GM23338 (cell line): ENCODE data around the gene SSBP2.

Source experiments
- EZH2 ChIP-seq: fragments of 200-600 bp; sonication (generic); IDR thresholded peaks from one replicate; pipeline ENCODE4 v1.8.0; 2017; ENCODE audit warnings: antibody characterized with exemption, mild to moderate bottlenecking, low read depth; ENCODE audit not compliant: unreplicated experiment
- EZH2phosphoT487 ChIP-seq: fragments of 200-600 bp; sonication (generic); IDR thresholded peaks from one replicate; pipeline ENCODE4 v1.8.1; 2018; ENCODE audit warnings: antibody characterized with exemption; ENCODE audit not compliant: unreplicated experiment
- JUNB ChIP-seq: IDR thresholded peaks from one replicate; pipeline ENCODE4 v1.6.1; 2016; ENCODE audit warnings: antibody characterized with exemption; ENCODE audit not compliant: unreplicated experiment
- POLR2AphosphoS5 ChIP-seq: IDR thresholded peaks from 2 replicates; pipeline ENCODE4 v1.6.1; 2016; ENCODE audit warnings: antibody characterized with exemption, low read depth
- TF ChIP-seq, protein P1 (sequence below), 2 experiments: fragments of 200-600 bp in 1 of 2; sonication (generic) in 1 of 2; conservative IDR thresholded peaks; 2 replicates each; pipeline versions ENCODE4 v1.5.1 to v1.6.1; 2016 to 2017; ENCODE audit warnings: antibody characterized with exemption in 2 of 2, low read depth in 2 of 2, mild to moderate bottlenecking in 2 of 2, moderate library complexity in 1 of 2
- TF ChIP-seq, protein P2 (sequence below): IDR thresholded peaks from one replicate; pipeline ENCODE4 v1.6.1; 2018; ENCODE audit warnings: antibody characterized with exemption; ENCODE audit not compliant: unreplicated experiment

GRCh38 chr5:81547001-81547400 is 203.9 kb downstream of the SSBP2 start:
- TF ChIP-seq, protein P1, sequence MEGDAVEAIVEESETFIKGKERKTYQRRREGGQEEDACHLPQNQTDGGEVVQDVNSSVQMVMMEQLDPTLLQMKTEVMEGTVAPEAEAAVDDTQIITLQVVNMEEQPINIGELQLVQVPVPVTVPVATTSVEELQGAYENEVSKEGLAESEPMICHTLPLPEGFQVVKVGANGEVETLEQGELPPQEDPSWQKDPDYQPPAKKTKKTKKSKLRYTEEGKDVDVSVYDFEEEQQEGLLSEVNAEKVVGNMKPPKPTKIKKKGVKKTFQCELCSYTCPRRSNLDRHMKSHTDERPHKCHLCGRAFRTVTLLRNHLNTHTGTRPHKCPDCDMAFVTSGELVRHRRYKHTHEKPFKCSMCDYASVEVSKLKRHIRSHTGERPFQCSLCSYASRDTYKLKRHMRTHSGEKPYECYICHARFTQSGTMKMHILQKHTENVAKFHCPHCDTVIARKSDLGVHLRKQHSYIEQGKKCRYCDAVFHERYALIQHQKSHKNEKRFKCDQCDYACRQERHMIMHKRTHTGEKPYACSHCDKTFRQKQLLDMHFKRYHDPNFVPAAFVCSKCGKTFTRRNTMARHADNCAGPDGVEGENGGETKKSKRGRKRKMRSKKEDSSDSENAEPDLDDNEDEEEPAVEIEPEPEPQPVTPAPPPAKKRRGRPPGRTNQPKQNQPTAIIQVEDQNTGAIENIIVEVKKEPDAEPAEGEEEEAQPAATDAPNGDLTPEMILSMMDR (conservative IDR thresholded peaks at IDR 0.05; ENCODE audit: low read depth in 2 of 2), result no peak
- TF ChIP-seq EZH2 (no peak), POLR2AphosphoS5 (no peak), EZH2phosphoT487 (no peak), JUNB (no peak)
- TF ChIP-seq, protein P2, sequence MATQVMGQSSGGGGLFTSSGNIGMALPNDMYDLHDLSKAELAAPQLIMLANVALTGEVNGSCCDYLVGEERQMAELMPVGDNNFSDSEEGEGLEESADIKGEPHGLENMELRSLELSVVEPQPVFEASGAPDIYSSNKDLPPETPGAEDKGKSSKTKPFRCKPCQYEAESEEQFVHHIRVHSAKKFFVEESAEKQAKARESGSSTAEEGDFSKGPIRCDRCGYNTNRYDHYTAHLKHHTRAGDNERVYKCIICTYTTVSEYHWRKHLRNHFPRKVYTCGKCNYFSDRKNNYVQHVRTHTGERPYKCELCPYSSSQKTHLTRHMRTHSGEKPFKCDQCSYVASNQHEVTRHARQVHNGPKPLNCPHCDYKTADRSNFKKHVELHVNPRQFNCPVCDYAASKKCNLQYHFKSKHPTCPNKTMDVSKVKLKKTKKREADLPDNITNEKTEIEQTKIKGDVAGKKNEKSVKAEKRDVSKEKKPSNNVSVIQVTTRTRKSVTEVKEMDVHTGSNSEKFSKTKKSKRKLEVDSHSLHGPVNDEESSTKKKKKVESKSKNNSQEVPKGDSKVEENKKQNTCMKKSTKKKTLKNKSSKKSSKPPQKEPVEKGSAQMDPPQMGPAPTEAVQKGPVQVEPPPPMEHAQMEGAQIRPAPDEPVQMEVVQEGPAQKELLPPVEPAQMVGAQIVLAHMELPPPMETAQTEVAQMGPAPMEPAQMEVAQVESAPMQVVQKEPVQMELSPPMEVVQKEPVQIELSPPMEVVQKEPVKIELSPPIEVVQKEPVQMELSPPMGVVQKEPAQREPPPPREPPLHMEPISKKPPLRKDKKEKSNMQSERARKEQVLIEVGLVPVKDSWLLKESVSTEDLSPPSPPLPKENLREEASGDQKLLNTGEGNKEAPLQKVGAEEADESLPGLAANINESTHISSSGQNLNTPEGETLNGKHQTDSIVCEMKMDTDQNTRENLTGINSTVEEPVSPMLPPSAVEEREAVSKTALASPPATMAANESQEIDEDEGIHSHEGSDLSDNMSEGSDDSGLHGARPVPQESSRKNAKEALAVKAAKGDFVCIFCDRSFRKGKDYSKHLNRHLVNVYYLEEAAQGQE, result no peak
